Middle frontal gyrus (tissue), 1 donor: Measurements from ENCODE around the gene MED27.

Source experiments
- DNase-seq: peaks from one replicate; pipeline ENCODE4 v3.0.0-alpha.2; 2015; ENCODE audit warnings: low spot score; ENCODE audit errors: extremely low spot score

The MED27 gene

DNA sequence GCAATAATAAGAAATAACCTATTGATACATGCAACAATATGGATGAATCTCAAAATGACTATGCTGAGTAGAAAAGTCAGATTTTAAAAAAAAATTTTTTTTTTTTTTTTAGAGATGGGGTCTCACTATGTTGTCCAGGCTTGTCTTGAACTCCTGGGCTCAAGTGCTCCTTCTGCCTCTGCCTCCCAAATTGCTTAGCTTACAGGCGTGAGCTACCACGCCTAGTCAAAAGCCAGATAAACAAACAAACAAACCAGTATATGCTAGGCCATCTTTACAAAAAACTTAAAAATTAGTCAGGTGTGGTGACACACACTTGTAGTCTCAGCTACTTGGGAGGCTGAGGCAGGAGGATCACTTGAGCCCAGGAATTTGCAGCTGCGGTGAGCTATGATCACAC is 79.0 kb downstream of the MED27 start:
- DNase-seq: no peak

DNA sequence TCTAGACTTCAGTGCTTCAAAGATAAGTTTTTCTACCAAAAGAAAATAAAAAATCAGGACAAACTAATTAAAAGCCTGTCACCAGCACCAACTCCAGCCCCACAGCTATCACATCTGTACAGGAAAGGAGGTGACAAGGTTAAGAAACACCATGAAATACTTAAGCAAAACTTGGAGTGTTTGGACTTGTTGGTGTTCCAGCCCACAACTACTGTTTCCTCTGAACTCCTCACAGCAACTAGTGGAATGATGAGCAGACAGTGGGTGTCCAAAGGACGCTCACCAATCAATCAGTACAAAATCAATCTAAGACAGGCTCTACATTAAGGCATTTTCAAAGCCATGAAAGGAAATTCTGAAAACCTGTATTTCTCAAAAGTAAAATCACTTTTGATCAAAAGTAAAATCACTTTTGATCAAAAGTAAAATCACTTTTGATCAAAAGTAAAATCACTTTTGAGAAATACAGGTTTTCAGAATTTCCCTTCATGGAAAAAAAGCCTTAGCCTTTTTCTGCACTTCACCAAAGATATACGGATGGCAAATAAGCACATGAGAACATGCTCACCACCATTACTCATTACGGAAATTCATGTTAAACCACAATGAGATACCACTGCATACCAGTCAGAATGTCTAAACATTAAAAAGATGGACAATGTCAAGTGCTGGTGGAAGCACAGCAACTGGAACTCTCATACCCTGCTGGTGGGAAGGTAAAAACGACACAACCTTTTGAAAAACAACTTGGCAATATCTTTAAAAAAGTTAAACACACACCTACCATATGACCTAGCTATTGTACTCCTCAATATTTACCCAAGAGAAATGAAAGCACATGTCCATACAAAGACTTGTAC is 79.7 kb downstream of the MED27 start:
- DNase-seq: no peak

DNA sequence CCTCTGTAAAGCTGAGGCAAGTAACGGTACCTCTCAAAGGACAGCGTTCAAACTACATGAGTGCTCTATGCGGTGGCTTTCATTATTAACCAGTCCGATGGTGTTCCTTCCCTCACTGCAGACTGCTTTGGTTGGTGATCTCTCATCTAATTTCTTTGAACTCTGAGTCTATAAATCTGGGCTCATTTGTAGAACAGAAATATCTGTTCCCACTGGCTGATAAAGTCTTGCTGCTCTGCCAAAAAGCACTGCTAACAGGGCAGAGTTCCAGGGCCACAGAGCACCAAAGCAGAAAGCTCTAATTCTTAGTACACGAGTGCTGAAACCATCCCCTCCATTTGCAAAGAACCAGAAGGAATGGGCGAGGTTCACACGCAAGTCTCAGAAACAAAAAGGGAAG is 81.9 kb downstream of the MED27 start:
- DNase-seq: no peak

DNA sequence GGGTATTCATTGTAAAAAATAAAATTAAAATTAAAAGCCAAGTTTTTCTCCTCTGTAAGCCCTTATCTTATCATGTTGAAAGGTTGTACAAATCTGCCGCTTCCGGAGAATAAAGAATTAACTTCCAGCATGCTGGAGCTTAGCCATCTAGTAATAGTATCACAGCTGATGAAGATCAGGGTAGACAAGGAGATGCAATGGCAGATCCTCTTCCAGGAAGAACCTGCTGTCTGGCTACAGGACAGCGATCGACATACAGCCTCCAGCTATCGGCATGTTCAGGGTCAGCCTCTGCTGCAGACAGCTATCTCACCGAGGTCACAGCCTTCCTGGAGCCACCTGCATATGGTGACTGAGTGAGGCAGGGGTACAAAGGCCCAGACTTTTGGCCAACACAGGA is 82.6 kb downstream of the MED27 start:
- DNase-seq: no peak

DNA sequence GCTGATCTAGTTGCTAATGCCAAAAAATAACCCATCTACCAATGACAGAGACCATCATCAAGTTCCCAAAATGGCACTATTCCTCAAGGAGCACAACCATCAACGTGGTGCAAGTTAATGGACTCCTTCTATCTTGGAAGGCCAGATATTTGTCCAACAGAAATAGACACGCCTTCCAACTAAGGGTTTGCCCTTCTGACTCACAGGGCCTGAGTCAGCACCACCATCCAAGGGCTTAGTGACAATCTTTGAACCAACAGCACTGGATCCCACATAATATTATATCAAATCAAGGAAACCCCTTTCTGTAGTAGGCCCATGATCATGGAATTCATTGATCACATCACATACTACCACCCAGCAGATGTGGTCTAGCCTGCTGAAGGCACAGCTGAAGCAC is 84.3 kb downstream of the MED27 start:
- DNase-seq: no peak

DNA sequence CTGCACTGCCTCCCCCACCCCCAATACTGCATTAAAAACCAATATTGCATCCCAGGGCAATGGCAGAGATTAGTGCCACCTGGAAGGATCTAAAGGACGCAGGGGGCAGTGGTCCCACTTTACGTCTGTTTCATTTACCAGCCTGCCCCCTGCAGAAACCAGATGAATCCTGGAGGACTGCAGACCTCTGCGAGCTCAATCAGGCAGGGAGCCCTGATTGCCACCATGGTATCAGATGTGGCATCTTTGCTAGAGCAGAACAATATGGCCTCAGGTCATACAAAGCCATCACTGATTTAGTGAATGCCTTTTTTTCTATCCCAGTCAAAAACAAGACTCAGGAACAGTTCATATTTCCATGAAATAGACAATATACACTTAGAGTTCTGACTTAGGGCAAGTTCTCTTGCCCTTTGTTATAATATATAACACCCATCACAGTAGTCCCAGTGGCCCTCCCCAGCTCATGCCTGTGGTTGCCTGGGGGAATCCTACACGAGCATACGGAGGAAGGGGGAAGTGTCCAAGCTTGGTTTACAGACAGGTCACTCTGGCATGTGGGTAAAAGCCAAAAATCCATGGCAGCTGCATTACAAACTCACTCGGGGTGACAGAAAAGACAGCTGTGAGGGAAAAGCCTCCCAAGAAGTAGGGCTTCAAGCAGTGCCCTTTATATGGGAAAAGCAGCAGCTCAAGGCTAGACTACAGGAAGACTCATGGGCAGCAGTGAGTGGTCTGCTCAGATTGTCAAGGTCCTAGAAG is 85.1 kb downstream of the MED27 start:
- no peak for DNase-seq

DNA sequence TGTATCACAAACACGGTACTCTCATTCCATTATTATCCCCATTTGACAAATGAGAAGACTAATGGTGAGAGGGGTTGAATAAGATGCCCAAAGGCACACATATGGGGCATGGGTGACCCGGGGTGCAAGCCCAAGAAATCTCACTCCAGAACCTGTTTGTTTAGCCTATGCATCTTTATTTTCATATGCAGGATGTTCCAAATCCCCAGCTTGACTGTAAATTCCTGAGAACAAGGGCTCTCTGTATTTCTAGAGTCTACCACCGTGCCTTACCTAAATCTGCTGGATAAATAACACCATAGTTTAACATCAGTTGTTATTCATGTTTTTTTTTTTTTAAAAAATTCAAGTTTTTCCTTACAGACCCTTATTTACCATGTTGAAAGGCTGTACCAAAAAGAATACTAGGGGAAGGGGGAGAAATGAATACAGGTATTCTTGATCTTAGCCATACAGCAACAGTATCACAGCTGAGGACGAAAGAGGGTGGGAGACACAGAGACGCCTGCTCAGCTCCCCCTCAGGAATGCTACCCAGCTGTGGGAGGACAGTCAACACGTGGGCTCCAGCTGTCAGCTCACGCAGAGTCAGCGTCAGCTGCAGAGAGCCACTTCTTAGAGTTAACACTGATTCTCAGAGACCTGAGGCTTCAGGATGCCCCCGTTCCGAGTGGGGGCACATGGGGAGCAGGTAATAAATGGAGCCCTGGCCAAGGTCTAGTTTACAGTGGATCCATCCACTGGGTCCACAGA is 86.6 kb downstream of the MED27 start:
- DNase-seq: no peak

GRCh38 chr9:131987232-131987631 is 92.4 kb downstream of the MED27 start:
- no peak for DNase-seq

- DNase-seq: no peak
Measured at GRCh38 chr9:131986576-131986975, 93.1 kb downstream of the MED27 start.

- DNase-seq: no peak
Measured at GRCh38 chr9:131986089-131986488, 93.6 kb downstream of the MED27 start.

GRCh38 chr9:131984564-131984963 is 95.1 kb downstream of the MED27 start:
- no peak for DNase-seq

GRCh38 chr9:131982671-131983239 is 96.9 kb downstream of the MED27 start:
- DNase-seq: no peak

GRCh38 chr9:131982102-131982501 is 97.6 kb downstream of the MED27 start:
- DNase-seq: no peak

DNA sequence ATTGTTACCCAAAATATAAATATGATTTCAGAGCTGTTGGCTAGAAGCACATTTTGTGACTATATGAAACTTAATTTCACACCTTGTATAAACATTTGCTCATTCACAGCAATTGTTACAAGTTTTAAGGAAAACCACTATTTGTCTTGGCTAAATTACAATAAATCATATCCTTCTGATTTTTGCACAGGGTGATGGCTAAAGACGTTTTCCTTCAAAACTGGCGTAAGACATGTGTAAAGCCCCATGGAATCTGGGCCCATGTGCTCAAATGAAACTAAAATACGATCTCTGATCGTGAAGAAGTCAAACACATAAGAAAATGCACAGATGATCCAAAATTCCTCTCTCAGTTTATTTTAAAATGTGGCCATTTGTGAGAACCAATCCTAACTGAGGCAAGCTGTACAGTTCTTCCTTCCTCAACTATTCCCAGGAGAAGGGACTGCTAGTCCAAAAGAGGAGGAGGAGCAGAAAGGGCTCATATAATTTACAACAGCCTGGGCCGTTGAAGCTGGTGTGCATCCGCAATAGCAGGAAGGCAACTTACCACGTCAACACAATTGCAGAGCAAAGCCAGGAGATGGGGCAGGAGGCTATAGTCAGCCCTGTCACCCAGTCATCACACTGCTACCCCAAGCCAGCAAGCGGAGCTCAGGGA is 98.4 kb downstream of the MED27 start:
- no peak for DNase-seq

DNA sequence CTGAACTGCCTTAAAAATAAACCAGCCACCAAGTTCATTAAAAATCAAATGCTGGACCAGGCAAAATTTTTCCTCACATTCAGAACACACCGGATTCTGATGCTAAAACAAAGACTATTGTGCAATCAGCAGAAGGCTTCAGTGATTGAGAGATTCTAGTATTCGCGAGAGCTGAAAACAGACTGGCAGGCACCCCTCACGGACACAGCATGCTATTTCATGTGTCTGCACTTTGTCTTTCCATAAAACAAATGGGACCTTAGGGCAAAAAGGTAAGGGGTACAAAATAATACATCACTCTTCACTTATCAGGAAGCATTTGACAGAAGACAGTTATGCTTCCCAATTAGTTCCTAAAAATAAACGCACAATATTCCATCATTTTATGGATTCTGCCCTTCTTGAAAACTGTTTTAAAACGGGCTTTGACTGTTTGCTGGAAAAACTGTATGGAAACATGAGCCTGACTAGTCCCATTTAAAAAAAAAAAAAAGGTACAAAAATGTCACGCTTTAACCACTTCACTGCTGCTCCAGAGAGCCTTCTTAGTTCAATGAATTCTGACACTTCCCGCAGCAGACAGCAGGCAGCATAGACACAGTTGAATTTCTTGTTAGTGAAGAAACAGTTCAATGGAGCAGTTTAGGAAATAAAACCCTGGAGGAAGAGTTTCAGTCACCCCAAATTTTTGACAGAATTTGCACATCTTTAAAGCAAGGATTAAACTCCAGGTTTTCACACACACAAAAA is 99.2 kb downstream of the MED27 start:
- DNase-seq: no peak

GRCh38 chr9:131977109-131977838 is 102.4 kb downstream of the MED27 start:
- no peak for DNase-seq

DNA sequence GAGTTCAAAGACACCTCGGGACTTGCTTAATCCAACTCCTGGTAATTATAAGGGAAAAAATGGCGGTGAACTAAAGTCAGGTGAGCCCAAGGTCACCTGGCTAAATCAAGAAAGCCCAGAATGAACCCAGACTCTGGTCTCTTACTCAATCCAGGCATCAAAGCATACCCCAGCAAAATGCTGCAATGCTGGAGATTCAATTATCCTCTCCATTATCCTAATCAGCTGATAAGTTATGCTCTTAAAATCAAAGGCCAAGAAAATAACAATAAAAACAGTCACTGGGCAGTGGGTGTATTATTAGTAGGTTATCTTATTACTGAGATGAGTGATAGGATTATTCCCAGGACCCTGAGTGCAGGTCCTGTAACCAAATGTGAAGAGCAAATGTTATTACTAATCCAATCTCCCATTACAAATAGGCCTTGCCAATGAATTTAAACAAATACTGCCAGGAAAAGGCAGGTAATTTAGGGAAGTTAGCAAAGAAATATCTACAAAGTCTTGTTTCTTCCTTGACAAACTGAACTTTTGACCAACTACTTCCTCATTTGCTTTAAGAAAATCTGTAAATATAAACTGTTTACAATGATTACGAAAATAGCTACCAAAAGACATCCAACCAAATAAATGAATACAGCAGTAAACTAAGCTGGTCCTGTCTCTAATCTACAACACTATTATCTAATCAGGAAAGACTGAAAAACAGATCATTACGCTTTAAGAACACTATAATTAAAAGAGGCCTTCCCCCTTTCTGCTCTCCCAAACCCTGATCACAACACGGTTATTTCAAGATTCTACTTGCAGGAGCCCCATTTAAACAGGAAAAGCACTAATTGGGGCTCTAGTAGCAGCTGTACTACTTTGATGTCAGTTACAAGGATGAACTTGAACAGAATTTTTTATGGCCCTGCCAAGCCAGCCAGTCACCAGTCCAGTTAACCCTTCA is 103.2 kb downstream of the MED27 start:
- no peak for DNase-seq

- no peak for DNase-seq
Measured at GRCh38 chr9:131972889-131973288, 106.8 kb downstream of the MED27 start.
